ENCODE results near the gene CRMP1.

The CRMP1 gene

GRCh38 chr4:5881340-5881739 lies 11.5 kb downstream of the CRMP1 start:
- H3K27me3 ChIP-seq (ENCODE audit: insufficient read depth, insufficient read length): peaks cover 2% of the 10 kb centered on the region
- TF ChIP-seq SUZ12 (IDR thresholded peaks at IDR 0.05; ENCODE audit: extremely low read depth, insufficient read depth, insufficient read length): no peak
- H3K9ac ChIP-seq (ENCODE audit: insufficient read length, low read depth): no peak overlapping the region
- no peaks in the 10 kb centered on the region for H3K9me3 ChIP-seq (ENCODE audit: insufficient read depth, low read length)
- H3K4me3 ChIP-seq (ENCODE audit: insufficient read length, low read depth): no peak overlapping the region
- H3K36me3 ChIP-seq (ENCODE audit: insufficient read depth, insufficient read length, low read length): peaks cover 2% of the 10 kb centered on the region
- H3K4me1 ChIP-seq (ENCODE audit: insufficient read depth, insufficient read length): peaks cover under 1% of the 10 kb centered on the region
- DNase-seq (ENCODE audit: low read depth, low spot score): no peak

- Histone ChIP-seq H3K27me3 (ENCODE audit: insufficient read depth, insufficient read length) (no peaks in the 10 kb centered on the region), H3K4me3 (ENCODE audit: insufficient read length, low read depth) (no peak overlapping the region), H3K4me1 (ENCODE audit: insufficient read depth, insufficient read length) (peaks cover 2% of the 10 kb centered on the region), H3K9me3 (ENCODE audit: insufficient read depth, low read length) (peaks cover 7% of the 10 kb centered on the region; the same call in 1 of the 2 replicates), H3K9ac (ENCODE audit: insufficient read length, low read depth) (no peak overlapping the region), H3K36me3 (ENCODE audit: insufficient read depth, insufficient read length, low read length) (peaks cover 2% of the 10 kb centered on the region)
- TF ChIP-seq YY1 (IDR thresholded peaks at IDR 0.05; ENCODE audit: insufficient read depth, insufficient read length): no peak
- TF ChIP-seq ZNF274 (IDR thresholded peaks at IDR 0.05; ENCODE audit: low read depth, low read length): no peak
- TF ChIP-seq SUZ12 (IDR thresholded peaks at IDR 0.05; ENCODE audit: extremely low read depth, insufficient read depth, insufficient read length): no peak
- DNase-seq (ENCODE audit: low read depth, low spot score): no peak
Measured at GRCh38 chr4:5878359-5878758, 14.5 kb downstream of the CRMP1 start.

DNA sequence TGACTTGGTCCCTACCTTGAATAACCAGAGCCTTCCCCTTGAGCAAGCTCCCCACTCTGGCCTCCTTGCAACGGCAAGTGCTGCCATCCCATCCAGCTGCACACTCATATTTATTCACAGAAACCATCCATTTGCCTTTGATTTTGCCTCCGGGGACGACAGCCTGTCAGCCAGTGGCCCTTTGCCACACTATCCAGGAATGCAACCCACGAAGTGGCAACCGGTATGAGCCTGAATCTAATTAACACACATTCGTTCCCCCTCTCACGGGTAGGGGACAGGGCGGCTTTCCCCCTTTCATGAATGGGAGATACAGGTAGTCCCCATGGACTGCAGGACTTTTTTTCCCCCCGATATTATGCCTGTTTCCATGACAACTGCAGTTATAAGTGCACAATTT lies 15.5 kb downstream of the CRMP1 start:
- peaks cover 10% of the 10 kb centered on the region; the same call in 1 of the 2 replicates for H3K9me3 ChIP-seq (ENCODE audit: insufficient read depth, low read length)
- TF ChIP-seq SUZ12 (IDR thresholded peaks at IDR 0.05; ENCODE audit: extremely low read depth, insufficient read depth, insufficient read length): no peak
- no peak for TF ChIP-seq YY1 (IDR thresholded peaks at IDR 0.05; ENCODE audit: insufficient read depth, insufficient read length)
- no peak for TF ChIP-seq ZNF274 (IDR thresholded peaks at IDR 0.05; ENCODE audit: low read depth, low read length)
- no peak overlapping the region for H3K4me3 ChIP-seq (ENCODE audit: insufficient read length, low read depth)
- H3K4me1 ChIP-seq (ENCODE audit: insufficient read depth, insufficient read length): peaks cover 2% of the 10 kb centered on the region
- no peak overlapping the region for H3K9ac ChIP-seq (ENCODE audit: insufficient read length, low read depth)
- no peaks in the 10 kb centered on the region for H3K27me3 ChIP-seq (ENCODE audit: insufficient read depth, insufficient read length)
- DNase-seq (ENCODE audit: low read depth, low spot score): no peak
- H3K36me3 ChIP-seq (ENCODE audit: insufficient read depth, insufficient read length, low read length): peaks cover 6% of the 10 kb centered on the region

DNA sequence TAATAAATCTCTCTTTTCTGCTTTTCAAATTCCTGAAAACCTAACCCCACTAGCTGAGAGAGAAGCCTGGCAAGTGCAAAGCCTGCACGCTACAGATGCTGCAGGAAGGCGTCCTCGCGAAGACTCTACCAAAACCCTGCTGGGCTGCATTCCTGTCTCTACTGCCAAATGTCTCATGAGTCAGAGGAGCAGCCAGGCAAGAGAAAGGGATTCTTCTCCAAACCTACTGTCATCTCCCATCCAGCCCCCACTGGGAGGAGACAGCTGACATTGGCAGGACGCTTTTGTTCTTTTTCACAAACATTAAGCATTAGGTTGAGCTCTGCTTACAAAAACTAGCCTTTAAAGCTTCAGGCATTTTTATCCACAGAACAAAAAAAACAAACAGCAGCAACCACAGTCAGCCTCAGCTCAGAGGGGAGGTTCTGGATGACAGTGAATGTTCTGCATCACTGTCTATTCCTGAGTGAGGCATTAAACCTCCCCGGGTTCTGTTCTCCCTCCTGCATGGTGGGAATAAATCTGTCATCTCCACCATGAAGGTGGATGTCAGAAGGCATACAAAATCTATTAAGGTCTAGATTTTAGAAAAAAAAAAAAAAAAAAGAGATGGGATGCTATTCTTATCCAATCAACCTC lies 18.0 kb downstream of the CRMP1 start:
- Histone ChIP-seq H3K36me3 (ENCODE audit: insufficient read depth, insufficient read length, low read length) (peaks cover 15% of the 10 kb centered on the region), H3K9ac (ENCODE audit: insufficient read length, low read depth) (no peak overlapping the region), H3K4me3 (ENCODE audit: insufficient read length, low read depth) (no peak overlapping the region), H3K27me3 (ENCODE audit: insufficient read depth, insufficient read length) (no peaks in the 10 kb centered on the region), H3K4me1 (ENCODE audit: insufficient read depth, insufficient read length) (peaks cover 2% of the 10 kb centered on the region), H3K9me3 (ENCODE audit: insufficient read depth, low read length) (peaks cover 10% of the 10 kb centered on the region; the same call in 1 of the 2 replicates)
- TF ChIP-seq YY1 (IDR thresholded peaks at IDR 0.05; ENCODE audit: insufficient read depth, insufficient read length) (no peak), SUZ12 (IDR thresholded peaks at IDR 0.05; ENCODE audit: extremely low read depth, insufficient read depth, insufficient read length) (no peak), ZNF274 (IDR thresholded peaks at IDR 0.05; ENCODE audit: low read depth, low read length) (no peak)
- DNase-seq (ENCODE audit: low read depth, low spot score): peak; percentile 87

DNA sequence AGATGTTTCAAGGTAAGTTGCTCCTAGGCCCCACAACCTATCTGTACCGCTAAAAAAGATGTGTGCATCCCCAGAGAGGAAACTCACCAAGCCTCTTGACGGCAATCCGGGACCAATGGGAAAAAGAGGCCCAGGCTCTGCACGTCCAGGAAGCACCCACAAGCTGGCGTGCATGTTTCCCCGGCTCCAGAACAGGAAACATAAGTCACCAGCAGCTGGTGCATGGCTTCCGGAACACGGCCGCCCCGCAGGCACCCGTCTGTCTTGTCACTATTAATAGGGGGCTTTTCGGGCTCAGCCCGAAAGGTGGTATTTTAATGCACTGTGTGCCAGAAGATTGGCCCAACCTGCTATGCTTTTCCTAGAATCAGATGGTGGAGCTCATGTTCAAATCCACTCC lies 22.2 kb downstream of the CRMP1 start:
- H3K4me1 ChIP-seq (ENCODE audit: insufficient read depth, insufficient read length): peaks cover 6% of the 10 kb centered on the region
- H3K4me3 ChIP-seq (ENCODE audit: insufficient read length, low read depth): no peak overlapping the region
- no peaks in the 10 kb centered on the region for H3K27me3 ChIP-seq (ENCODE audit: insufficient read depth, insufficient read length)
- H3K9ac ChIP-seq (ENCODE audit: insufficient read length, low read depth): no peak overlapping the region
- H3K36me3 ChIP-seq (ENCODE audit: insufficient read depth, insufficient read length, low read length): peaks cover 27% of the 10 kb centered on the region
- TF ChIP-seq ZNF274 (IDR thresholded peaks at IDR 0.05; ENCODE audit: low read depth, low read length): no peak
- no peak for TF ChIP-seq SUZ12 (IDR thresholded peaks at IDR 0.05; ENCODE audit: extremely low read depth, insufficient read depth, insufficient read length)
- no peak for TF ChIP-seq YY1 (IDR thresholded peaks at IDR 0.05; ENCODE audit: insufficient read depth, insufficient read length)
- DNase-seq (ENCODE audit: low read depth, low spot score): no peak
- peaks cover 10% of the 10 kb centered on the region; the same call in 1 of the 2 replicates for H3K9me3 ChIP-seq (ENCODE audit: insufficient read depth, low read length)

- H3K9me3 ChIP-seq (ENCODE audit: insufficient read depth, low read length): peaks cover 10% of the 10 kb centered on the region; the same call in 1 of the 2 replicates
- peaks cover 30% of the 10 kb centered on the region for H3K36me3 ChIP-seq (ENCODE audit: insufficient read depth, insufficient read length, low read length)
- no peak overlapping the region for H3K9ac ChIP-seq (ENCODE audit: insufficient read length, low read depth)
- TF ChIP-seq SUZ12 (IDR thresholded peaks at IDR 0.05; ENCODE audit: extremely low read depth, insufficient read depth, insufficient read length) (no peak), YY1 (IDR thresholded peaks at IDR 0.05; ENCODE audit: insufficient read depth, insufficient read length) (no peak), ZNF274 (IDR thresholded peaks at IDR 0.05; ENCODE audit: low read depth, low read length) (no peak)
- DNase-seq (ENCODE audit: low read depth, low spot score): no peak
- peaks cover 6% of the 10 kb centered on the region for H3K4me1 ChIP-seq (ENCODE audit: insufficient read depth, insufficient read length)
- no peak overlapping the region for H3K4me3 ChIP-seq (ENCODE audit: insufficient read length, low read depth)
- H3K27me3 ChIP-seq (ENCODE audit: insufficient read depth, insufficient read length): no peaks in the 10 kb centered on the region
Measured at GRCh38 chr4:5869966-5870619, 22.8 kb downstream of the CRMP1 start.

DNA sequence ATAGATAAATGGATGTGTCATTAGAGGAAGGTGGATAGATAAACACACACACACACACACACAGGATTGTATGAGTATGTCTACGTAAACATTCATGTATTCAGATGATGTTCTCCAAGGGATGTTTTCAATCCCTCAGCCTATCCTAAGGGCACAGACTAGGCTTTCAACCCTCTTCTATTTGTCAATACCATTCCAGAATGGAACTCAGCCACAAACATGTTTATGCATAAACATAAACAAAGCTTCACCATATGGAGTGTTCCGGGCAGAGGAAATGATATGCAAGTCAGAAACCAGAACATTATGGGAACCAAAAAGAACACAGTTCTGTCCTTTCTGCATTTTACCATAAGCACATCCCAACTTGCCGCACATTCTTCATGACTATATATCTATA lies 25.0 kb downstream of the CRMP1 start:
- H3K4me3 ChIP-seq (ENCODE audit: insufficient read length, low read depth): no peak overlapping the region
- no peak for DNase-seq (ENCODE audit: low read depth, low spot score)
- no peaks in the 10 kb centered on the region for H3K9me3 ChIP-seq (ENCODE audit: insufficient read depth, low read length)
- H3K27me3 ChIP-seq (ENCODE audit: insufficient read depth, insufficient read length): no peaks in the 10 kb centered on the region
- H3K9ac ChIP-seq (ENCODE audit: insufficient read length, low read depth): no peak overlapping the region
- TF ChIP-seq SUZ12 (IDR thresholded peaks at IDR 0.05; ENCODE audit: extremely low read depth, insufficient read depth, insufficient read length) (no peak), ZNF274 (IDR thresholded peaks at IDR 0.05; ENCODE audit: low read depth, low read length) (no peak), YY1 (IDR thresholded peaks at IDR 0.05; ENCODE audit: insufficient read depth, insufficient read length) (no peak)
- H3K4me1 ChIP-seq (ENCODE audit: insufficient read depth, insufficient read length): peaks cover 8% of the 10 kb centered on the region
- peaks cover 41% of the 10 kb centered on the region for H3K36me3 ChIP-seq (ENCODE audit: insufficient read depth, insufficient read length, low read length)

Data from NT2/D1 (cell line).